Testis (tissue), 2 donors: ENCODE results near the gene KIAA1671.

Experiments used
- POLR2A ChIP-seq: fragments of 450-650 bp; IDR thresholded peaks from one replicate; pipeline ENCODE4 v1.6.1; 2017; ENCODE audit warnings: antibody characterized with exemption, mild to moderate bottlenecking, moderate library complexity
- TF ChIP-seq, protein P1 (sequence below), 3 experiments: fragments of 450-650 bp in 2 of 3; fragments of 200-600 bp in 1 of 3; sonication (generic) in 1 of 3; IDR thresholded peaks; one replicate each; pipeline ENCODE4 v1.5.1; 2016 to 2019; ENCODE audit warnings: antibody characterized with exemption in 3 of 3, mild to moderate bottlenecking in 2 of 3, moderate library complexity in 1 of 3

DNA sequence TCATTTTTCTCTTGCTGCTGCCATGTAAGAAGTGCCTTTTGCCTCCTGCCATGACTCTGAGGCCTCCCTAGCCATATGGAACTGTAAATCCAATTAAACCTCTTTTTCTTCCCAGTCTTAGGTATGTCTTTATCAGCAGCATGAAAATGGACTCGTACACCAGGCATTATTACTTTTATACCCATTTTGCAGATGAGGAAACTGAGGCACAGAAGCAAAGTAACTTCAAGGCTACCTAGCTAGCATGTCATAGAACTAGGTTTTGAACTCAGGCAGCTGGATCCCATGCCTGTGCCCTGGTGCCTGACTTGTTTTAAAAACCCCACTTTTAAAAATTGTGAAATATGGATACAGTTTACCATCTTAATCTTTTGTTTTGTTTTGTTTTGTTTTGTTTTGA lies 25.8 kb downstream of the KIAA1671 start:
- TF ChIP-seq, protein P1, sequence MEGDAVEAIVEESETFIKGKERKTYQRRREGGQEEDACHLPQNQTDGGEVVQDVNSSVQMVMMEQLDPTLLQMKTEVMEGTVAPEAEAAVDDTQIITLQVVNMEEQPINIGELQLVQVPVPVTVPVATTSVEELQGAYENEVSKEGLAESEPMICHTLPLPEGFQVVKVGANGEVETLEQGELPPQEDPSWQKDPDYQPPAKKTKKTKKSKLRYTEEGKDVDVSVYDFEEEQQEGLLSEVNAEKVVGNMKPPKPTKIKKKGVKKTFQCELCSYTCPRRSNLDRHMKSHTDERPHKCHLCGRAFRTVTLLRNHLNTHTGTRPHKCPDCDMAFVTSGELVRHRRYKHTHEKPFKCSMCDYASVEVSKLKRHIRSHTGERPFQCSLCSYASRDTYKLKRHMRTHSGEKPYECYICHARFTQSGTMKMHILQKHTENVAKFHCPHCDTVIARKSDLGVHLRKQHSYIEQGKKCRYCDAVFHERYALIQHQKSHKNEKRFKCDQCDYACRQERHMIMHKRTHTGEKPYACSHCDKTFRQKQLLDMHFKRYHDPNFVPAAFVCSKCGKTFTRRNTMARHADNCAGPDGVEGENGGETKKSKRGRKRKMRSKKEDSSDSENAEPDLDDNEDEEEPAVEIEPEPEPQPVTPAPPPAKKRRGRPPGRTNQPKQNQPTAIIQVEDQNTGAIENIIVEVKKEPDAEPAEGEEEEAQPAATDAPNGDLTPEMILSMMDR (IDR thresholded peaks at IDR 0.05), result no peak
- TF ChIP-seq POLR2A, result no peak
